ENCODE results near the gene DIP2C.

- TF ChIP-seq CTCF (IDR thresholded peaks at IDR 0.05) = no peak
- TF ChIP-seq EZH2phosphoT487 (IDR thresholded peaks at IDR 0.05) = no peak
Observed at GRCh38 chr10:656883-657282, 32.6 kb downstream of the DIP2C start.

Measured in neural progenitor cell (in vitro differentiated cells).